Neural crest cell (in vitro differentiated cells): ENCODE results near the gene IGF2BP2. TPM values are rescaled to one million over a fixed set of nuclear protein-coding genes. Genes with fewer than 3 reads are reported as not detected.
"Not testable (repeated sequence)": the region's sequence is repeated elsewhere in the genome, so short reads cannot be mapped to it uniquely, and the experiment has no call there.

ENCODE experiments used
- DNase-seq: peaks from one replicate; pipeline ENCODE4 v3.0.0; 2021; ENCODE audit warnings: low read depth, mixed read lengths, low spot score
- H3K27ac Mint-ChIP-seq: one replicate; pipeline ENCODE4 v1.8.0; 2021; ENCODE audit warnings: mild to moderate bottlenecking, mixed read lengths; ENCODE audit not compliant: unreplicated experiment
- H3K27me3 Mint-ChIP-seq: 2 replicates; pipeline ENCODE4 v1.8.0; 2021; ENCODE audit warnings: low read depth, mild to moderate bottlenecking, mixed read lengths
- H3K36me3 Mint-ChIP-seq: 2 replicates; pipeline ENCODE4 v1.8.0; 2021; ENCODE audit warnings: low read depth, mild to moderate bottlenecking, mixed read lengths
- H3K4me1 Mint-ChIP-seq: 2 replicates; pipeline ENCODE4 v1.8.0; 2021; ENCODE audit warnings: mixed read lengths
- H3K4me3 Mint-ChIP-seq: one replicate; pipeline ENCODE4 v1.8.0; 2021; ENCODE audit warnings: mild to moderate bottlenecking, mixed read lengths
- H3K9me3 Mint-ChIP-seq: 2 replicates; pipeline ENCODE4 v1.8.0; 2021; ENCODE audit warnings: mixed read lengths
- CTCF ChIP-seq: fragments of 200-600 bp; sonication (generic); conservative IDR thresholded peaks from 2 replicates; pipeline ENCODE4 v1.5.0; 2021; ENCODE audit warnings: antibody characterized with exemption, mild to moderate bottlenecking
- total RNA-seq: library from RNA; stranded (reverse); gene quantifications from 2 replicates; pipeline ENCODE4 v1.2.1, GENCODE V29; 2021

The IGF2BP2 gene
- total RNA-seq, 1 donor from 2014 or later, result 141 TPM

GRCh38 chr3:185645596-185646381 lies 179.1 kb downstream of the IGF2BP2 start:
- Mint-ChIP-seq H3K9me3 (no peaks in the 10 kb centered on the region), H3K4me1 (peaks cover 12% of the 10 kb centered on the region), H3K27me3 (no peaks in the 10 kb centered on the region), H3K27ac (peak overlapping the region; percentile 81), H3K36me3 (peaks cover 18% of the 10 kb centered on the region), H3K4me3 (no peak overlapping the region)
- no peak for DNase-seq
- no peak for TF ChIP-seq CTCF

GRCh38 chr3:185645191-185645590 lies 179.7 kb downstream of the IGF2BP2 start:
- H3K4me3 Mint-ChIP-seq, result not testable (repeated sequence)

GRCh38 chr3:185640308-185640707 lies 184.5 kb downstream of the IGF2BP2 start:
- H3K36me3 Mint-ChIP-seq, result peaks cover 8% of the 10 kb centered on the region
- no peak for DNase-seq
- H3K27me3 Mint-ChIP-seq, result peaks cover 3% of the 10 kb centered on the region
- peaks cover 10% of the 10 kb centered on the region for H3K4me1 Mint-ChIP-seq
- no peak overlapping the region for H3K4me3 Mint-ChIP-seq
- H3K9me3 Mint-ChIP-seq, result no peaks in the 10 kb centered on the region
- TF ChIP-seq CTCF, result no peak
- H3K27ac Mint-ChIP-seq, result no peak overlapping the region

More at GRCh38 chr3:185645191-185645590, 179.7 kb downstream of the IGF2BP2 start:
- not testable (repeated sequence) for H3K9me3 Mint-ChIP-seq, H3K27ac Mint-ChIP-seq, DNase-seq, H3K27me3 Mint-ChIP-seq
- Mint-ChIP-seq H3K4me1 (peaks cover 12% of the 10 kb centered on the region), H3K36me3 (peaks cover 18% of the 10 kb centered on the region)

- H3K9me3 Mint-ChIP-seq, result no peaks in the 10 kb centered on the region
- H3K4me3 Mint-ChIP-seq, result no peak overlapping the region
- no peak for TF ChIP-seq CTCF
- no peak for DNase-seq
- H3K27ac Mint-ChIP-seq, result no peak overlapping the region
- H3K4me1 Mint-ChIP-seq, result peaks cover 6% of the 10 kb centered on the region
- H3K36me3 Mint-ChIP-seq, result peaks cover 8% of the 10 kb centered on the region
- peaks cover 3% of the 10 kb centered on the region for H3K27me3 Mint-ChIP-seq
These were observed 185.1 kb downstream of the IGF2BP2 start for GRCh38 chr3:185639632-185640206.

GRCh38 chr3:185638651-185639050 lies 186.2 kb downstream of the IGF2BP2 start:
- H3K4me3 Mint-ChIP-seq, H3K27ac Mint-ChIP-seq, DNase-seq, H3K36me3 Mint-ChIP-seq, H3K4me1 Mint-ChIP-seq, H3K9me3 Mint-ChIP-seq, H3K27me3 Mint-ChIP-seq: not testable (repeated sequence)

GRCh38 chr3:185637388-185637787 lies 187.5 kb downstream of the IGF2BP2 start:
- H3K4me3 Mint-ChIP-seq, result peak overlapping the region; percentile 2
- peaks cover 6% of the 10 kb centered on the region for H3K4me1 Mint-ChIP-seq
- H3K36me3 Mint-ChIP-seq, result peaks cover 8% of the 10 kb centered on the region
- DNase-seq, result no peak
- peaks cover 3% of the 10 kb centered on the region for H3K27me3 Mint-ChIP-seq
- no peak overlapping the region for H3K27ac Mint-ChIP-seq
- H3K9me3 Mint-ChIP-seq, result no peaks in the 10 kb centered on the region
- no peak for TF ChIP-seq CTCF
